PFSK-1 (cell line): ENCODE data around the gene ACADM.

ENCODE experiments used
- POLR2AphosphoS5 ChIP-seq: IDR thresholded peaks from 2 replicates; pipeline ENCODE4 v1.6.1; 2012; ENCODE audit warnings: low read depth, mild to moderate bottlenecking, control low read depth, low read length, moderate library complexity
- REST ChIP-seq, 2 experiments: IDR thresholded peaks; 2 replicates each; pipeline versions ENCODE4 v1.6.1 to v1.8.0; 2011 to 2012; ENCODE audit warnings: low read depth in 2 of 2, low read length in 2 of 2, control low read depth in 1 of 2, inconsistent platforms in 1 of 2, mild to moderate bottlenecking in 1 of 2, moderate library complexity in 1 of 2; ENCODE audit not compliant: insufficient read depth in 1 of 2
- SIN3A ChIP-seq: IDR thresholded peaks from 2 replicates; pipeline ENCODE4 v1.6.1; 2012; ENCODE audit warnings: mild to moderate bottlenecking, low read length, moderate library complexity, borderline replicate concordance; ENCODE audit not compliant: insufficient read depth
- TAF1 ChIP-seq: IDR thresholded peaks from 2 replicates; pipeline ENCODE4 v1.6.1; 2012; ENCODE audit warnings: low read length, control low read depth, borderline replicate concordance; ENCODE audit not compliant: insufficient read depth

- TF ChIP-seq POLR2AphosphoS5 (no peak), SIN3A (no peak), REST (IDR thresholded peaks at IDR 0.05; ENCODE audit: insufficient read depth in 1 of 2, low read depth in 2 of 2, low read length in 2 of 2) (no peak), TAF1 (no peak)
Observed at GRCh38 chr1:75808921-75809320, 84.4 kb downstream of the ACADM start.
